Pancreas (tissue), 10 donors: ENCODE data around the gene TMPRSS11B. TPM values are rescaled to one million over a fixed set of nuclear protein-coding genes. Genes with fewer than 3 reads are reported as not detected.

Source experiments
- ATAC-seq, 4 donors: fragments of 200-7000 bp; cut with Tn5 transposase; one replicate each; pipeline versions ENCODE4 v1.8.0 to v1.9.1; 2020; ENCODE audit warnings: mild to moderate bottlenecking in 4 of 4, moderate library complexity in 4 of 4
- DNase-seq, 6 donors: peaks; one replicate each; pipeline ENCODE4 v3.0.0-alpha.2; 2020
- FAIRE-seq: peaks from 2 replicates; lab custom pipeline; 2012; peaks lifted over from hg19 to GRCh38; lab: Jason Lieb, UNC
- H3K27ac ChIP-seq, 4 donors: fragments of 200-600 bp; sonication (generic); 1 replicate in 3 of 4; 2 replicates in 1 of 4; pipeline versions ENCODE4 v1.5.0 to v1.8.0; 2020
- H3K27me3 ChIP-seq, 4 donors: fragments of 200-600 bp; one replicate each; pipeline ENCODE4 v1.8.0; 2021
- H3K36me3 ChIP-seq, 3 donors: fragments of 200-600 bp; sonication (generic) in 1 of 3; one replicate each; pipeline versions ENCODE4 v1.5.0 to v1.8.0; 2020 to 2021
- H3K4me1 ChIP-seq, 3 donors: fragments of 200-600 bp; one replicate each; pipeline ENCODE4 v1.8.0; 2021
- H3K4me3 ChIP-seq, 4 donors: fragments of 200-600 bp; sonication (generic) in 2 of 4; one replicate each; pipeline versions ENCODE4 v1.5.0 to v1.8.0; 2020 to 2021
- H3K9me3 ChIP-seq, 4 donors: fragments of 200-600 bp; one replicate each; pipeline ENCODE4 v1.8.0; 2021
- CTCF ChIP-seq, 4 donors: fragments of 200-600 bp; sonication (generic) in 3 of 4; IDR thresholded peaks; one replicate each; pipeline versions ENCODE4 v1.5.0 to v1.8.0; 2021; ENCODE audit warnings: antibody characterized with exemption in 4 of 4
- WGBS, 2 donors: extraction: QIAGEN DNeasy Blood & Tissue Kit; methylation state at CpG; one replicate each; pipeline ENCODE4 v1.1.7; 2013; 5-methylcytosine and 5-hydroxymethylcytosine counted together
- intact Hi-C, 3 donors: fragments of 100-400 bp; cut with DNase I; formaldehyde crosslinking; loops; one replicate each; pipeline versions ENCODE4 v1.11.1 to v1.14.2; 2022
- polyA plus RNA-seq, 2 donors: library from polyadenylated mRNA; stranded (reverse); fragments of 200-250 nt; gene quantifications; one replicate each; pipeline ENCODE4 v1.2.3, GENCODE V29; 2013
- total RNA-seq, 6 donors: library from RNA; stranded (reverse); fragmentation: NEBNext Ultra II Directional in 4 of 6; extraction: Animal tissue kit (Norgen Biotek cat#: 25700) in 4 of 6; gene quantifications; one replicate each; pipeline versions ENCODE4 v1.2.1 to v1.2.4, GENCODE V29; 2021 to 2023
- donor health status: healthy with polysubstance abuse.
- donor health status: DM: no; HTN: no; CAD: no; lungs with moderate emphysema.
- donor health status: DM: no; HTN: no; CAD: no.
- donor health status: control.
- donor health status: control.
- donor health status: Bipolar disorder and iron deficiency.
- donor health status: DM: yes; HTN: yes; CAD: no.
- donor health status: DM: no; HTN: no; CAD: no.
- donor health status: DM: no; HTN: no; CAD: no.
- donor health status: DM: yes; HTN: yes; CAD: no.

TMPRSS11B gene
- total and polyA plus RNA-seq, 8 donors = 0.07 TPM; not detected in 7

- 62 to 64% methylated on average over 3 of the region's 3 CpGs for WGBS, 2 donors
- intact Hi-C loops = no loop called here
- Histone ChIP-seq H3K9me3 (no peaks in the 10 kb centered on the region), H3K27ac (no peak overlapping the region), H3K4me1 (no peaks in the 10 kb centered on the region), H3K27me3 (no peaks in the 10 kb centered on the region), H3K36me3 (no peaks in the 10 kb centered on the region), H3K4me3 (no peak overlapping the region)
- FAIRE-seq = no peak
- TF ChIP-seq CTCF (IDR thresholded peaks at IDR 0.05) = no peak
- no peak for ATAC-seq
- DNase-seq = no peak
Measured at GRCh38 chr4:68264875-68265565, 19.5 kb upstream of the TMPRSS11B start.

- Histone ChIP-seq H3K27ac (no peak overlapping the region), H3K4me1 (no peaks in the 10 kb centered on the region), H3K9me3 (no peaks in the 10 kb centered on the region), H3K27me3 (no peaks in the 10 kb centered on the region), H3K36me3 (no peaks in the 10 kb centered on the region), H3K4me3 (no peak overlapping the region)
- DNase-seq = no peak
- intact Hi-C loops = no loop called here
- WGBS, 2 donors = 85 to 89% methylated on average over 1 of the region's 1 CpG
- TF ChIP-seq CTCF (IDR thresholded peaks at IDR 0.05) = no peak
- FAIRE-seq = no peak
- no peak for ATAC-seq
Measured at GRCh38 chr4:68259191-68259590, 13.7 kb upstream of the TMPRSS11B start.

DNA sequence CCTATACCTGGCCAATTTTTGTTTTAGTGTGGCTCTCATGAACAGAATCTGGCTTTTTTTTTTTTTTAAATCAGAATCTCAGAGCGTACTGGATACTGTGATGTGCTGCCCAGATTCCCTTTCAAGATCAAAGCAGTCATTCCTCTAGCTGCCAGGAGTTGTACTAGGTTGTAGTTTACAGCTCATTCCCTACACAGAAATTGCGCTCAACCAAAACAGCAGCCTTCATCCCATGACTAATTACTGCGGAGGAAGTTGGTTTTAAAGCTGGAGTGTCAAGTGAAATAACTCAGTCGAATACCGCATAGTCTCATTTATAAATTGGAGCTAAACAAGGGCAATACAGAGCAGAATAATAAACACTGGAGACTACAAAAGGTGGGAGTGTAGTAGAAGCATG is 12.2 kb upstream of the TMPRSS11B start:
- TF ChIP-seq CTCF (IDR thresholded peaks at IDR 0.05) = no peak
- H3K27me3 ChIP-seq = no peaks in the 10 kb centered on the region
- FAIRE-seq (no peak), DNase-seq (no peak), ATAC-seq (no peak)
- no peak overlapping the region for H3K4me3 ChIP-seq
- intact Hi-C loops = no loop called here
- H3K9me3 ChIP-seq = no peaks in the 10 kb centered on the region
- H3K27ac ChIP-seq = no peak overlapping the region
- no peaks in the 10 kb centered on the region for H3K4me1 ChIP-seq
- 89 to 94% methylated on average over 5 of the region's 5 CpGs for WGBS, 2 donors
- H3K36me3 ChIP-seq = no peaks in the 10 kb centered on the region

DNA sequence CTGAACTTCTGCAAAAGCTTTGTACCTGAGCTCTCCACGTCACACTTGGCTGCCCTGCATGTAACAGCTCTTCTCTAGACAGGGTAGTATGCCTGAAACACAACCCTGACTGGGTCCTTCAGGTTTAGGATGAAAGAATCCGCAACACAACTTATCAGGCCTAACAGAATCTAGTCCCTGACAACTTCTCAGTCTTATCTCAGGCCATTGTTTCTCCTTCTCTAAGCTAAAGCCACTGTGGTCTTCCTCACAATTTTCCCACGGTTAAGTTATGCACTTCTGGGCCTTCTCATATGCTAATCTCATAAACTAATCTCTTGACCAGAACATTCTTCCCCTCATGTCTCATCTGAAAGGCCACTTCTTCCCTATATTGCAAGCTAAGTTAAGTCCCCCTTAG is 10.8 kb upstream of the TMPRSS11B start:
- Histone ChIP-seq H3K27ac (no peak overlapping the region), H3K27me3 (no peaks in the 10 kb centered on the region), H3K36me3 (no peaks in the 10 kb centered on the region), H3K4me3 (no peak overlapping the region), H3K4me1 (no peaks in the 10 kb centered on the region), H3K9me3 (no peaks in the 10 kb centered on the region)
- ATAC-seq = no peak
- no peak for DNase-seq
- intact Hi-C loops = no loop called here
- no peak for TF ChIP-seq CTCF (IDR thresholded peaks at IDR 0.05)
- 45 to 55% methylated on average over 3 of the region's 3 CpGs for WGBS, 2 donors
- no peak for FAIRE-seq

DNA sequence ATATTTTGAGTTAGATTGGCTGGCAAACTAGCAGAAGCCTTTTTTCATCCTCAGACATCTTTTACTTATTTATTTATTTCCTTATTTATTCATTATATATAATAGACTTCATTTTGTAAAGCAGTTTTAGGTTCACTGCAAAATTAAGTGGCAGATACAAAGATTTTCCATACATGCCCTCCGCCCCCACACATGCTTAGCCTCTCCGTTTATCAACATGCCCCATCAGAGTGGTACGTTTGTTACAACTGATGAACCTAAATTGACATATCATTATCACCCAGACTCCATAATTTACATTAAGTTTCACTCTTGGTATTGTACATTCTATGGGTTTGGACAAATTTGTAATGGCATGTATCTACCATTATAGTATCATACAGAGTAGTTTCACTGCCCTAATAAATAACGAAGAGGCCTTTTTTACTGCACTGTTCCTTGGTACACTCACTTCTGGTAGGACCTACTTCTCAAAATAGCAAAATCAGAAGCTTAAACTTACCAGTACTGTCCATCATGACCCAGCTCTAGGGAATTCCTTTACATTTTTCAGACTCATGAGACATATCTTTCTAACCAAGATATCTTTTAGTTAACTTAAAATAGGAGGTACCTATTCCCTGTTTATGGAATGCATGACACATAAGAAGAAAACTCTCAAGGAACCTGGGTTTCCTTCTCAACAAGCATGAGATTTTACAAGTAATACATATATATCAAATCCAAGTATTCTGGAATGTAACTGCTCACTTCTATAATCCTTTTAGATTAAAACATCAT is 4.8 kb upstream of the TMPRSS11B start:
- no peak for TF ChIP-seq CTCF (IDR thresholded peaks at IDR 0.05)
- Histone ChIP-seq H3K27ac (no peak overlapping the region), H3K4me3 (no peak overlapping the region), H3K9me3 (no peaks in the 10 kb centered on the region), H3K27me3 (no peaks in the 10 kb centered on the region), H3K36me3 (no peaks in the 10 kb centered on the region), H3K4me1 (no peaks in the 10 kb centered on the region)
- ATAC-seq (no peak), DNase-seq (no peak), FAIRE-seq (no peak)
- WGBS, 2 donors = 69 to 70% methylated on average over 4 of the region's 4 CpGs
- intact Hi-C loops = no loop called here
